Activated T-helper 1 cell treated with Interleukin-2 at 50 U/mL for 16 hours (primary cell): ENCODE results near the gene UBAC1.
A peak's percentile ranks its signal among the peaks of the same experiment; 100 is the strongest.

Experiments
- DNase-seq: peaks from one replicate; pipeline ENCODE4 v3.0.0-alpha.2; 2020; ENCODE audit warnings: low read depth

Gene UBAC1

GRCh38 chr9:135961277-135961715, at the start of gene UBAC1:
Gene UBAC1 (minus strand): TSS chr9:135961373. CDS start chr9:135961162, 211 bp downstream.
- peak; percentile 94 for DNase-seq

GRCh38 chr9:136010615-136011361, 49.6 kb upstream of the UBAC1 start:
- DNase-seq, result no peak

GRCh38 chr9:136010176-136010575, 49.0 kb upstream of the UBAC1 start:
- DNase-seq, result no peak

- no peak for DNase-seq
These were observed 48.3 kb upstream of the UBAC1 start for GRCh38 chr9:136009516-136009915.

- DNase-seq, result no peak
These were observed 47.5 kb upstream of the UBAC1 start for GRCh38 chr9:136008693-136008997.

GRCh38 chr9:136007934-136008692, 46.9 kb upstream of the UBAC1 start:
- DNase-seq, result no peak

GRCh38 chr9:136007276-136007933, 46.2 kb upstream of the UBAC1 start:
- no peak for DNase-seq

GRCh38 chr9:136006169-136006568, 45.0 kb upstream of the UBAC1 start:
- DNase-seq, result no peak

- no peak for DNase-seq
These were observed 43.5 kb upstream of the UBAC1 start for GRCh38 chr9:136004712-136005111.

- DNase-seq, result no peak
These were observed 43.0 kb upstream of the UBAC1 start for GRCh38 chr9:136004219-136004618.

- DNase-seq, result no peak
These were observed 42.4 kb upstream of the UBAC1 start for GRCh38 chr9:136003411-136004218.

- no peak for DNase-seq
These were observed 41.7 kb upstream of the UBAC1 start for GRCh38 chr9:136002881-136003280.

- no peak for DNase-seq
These were observed 41.0 kb upstream of the UBAC1 start for GRCh38 chr9:136002215-136002614.

GRCh38 chr9:136001231-136001630, 40.1 kb upstream of the UBAC1 start:
- DNase-seq, result no peak

GRCh38 chr9:135998410-135999071, 37.4 kb upstream of the UBAC1 start:
- DNase-seq, result no peak

- no peak for DNase-seq
These were observed 36.8 kb upstream of the UBAC1 start for GRCh38 chr9:135998016-135998380.

- no peak for DNase-seq
These were observed 36.2 kb upstream of the UBAC1 start for GRCh38 chr9:135997090-135998015.

GRCh38 chr9:135995816-135996215, 34.6 kb upstream of the UBAC1 start:
- DNase-seq, result no peak

GRCh38 chr9:135994501-135995192, 33.5 kb upstream of the UBAC1 start:
- DNase-seq, result no peak
